CD4-positive, alpha-beta T cell (primary cell): ENCODE data around the gene TEX19. TPM values are rescaled to one million over a fixed set of nuclear protein-coding genes. Genes with fewer than 3 reads are reported as not detected.

Source experiments
- ATAC-seq: fragments of 200-7000 bp; cut with Tn5 transposase; one replicate; pipeline ENCODE4 v1.10.0; 2022; ENCODE audit warnings: mild to moderate bottlenecking; ENCODE audit not compliant: poor library complexity
- CTCF ChIA-PET: fragments of 350-600 bp; sonication (Branson Sonifier 250); formaldehyde crosslinking; loops from one replicate; lab custom pipeline; 2021; ENCODE audit warnings: antibody characterized with exemption, inconsistent platforms; lab: Charles Lee
- POLR2A ChIA-PET: fragments of 350-600 bp; sonication (Branson Sonifier 250); formaldehyde crosslinking; loops from one replicate; lab custom pipeline; 2021; ENCODE audit warnings: antibody characterized with exemption, inconsistent platforms; lab: Charles Lee
- DNase-seq, 14 experiments: peaks; one replicate each; pipeline ENCODE4 v3.0.0-alpha.2; 2013 to 2020; ENCODE audit warnings: mixed read lengths in 2 of 14
- H3K27ac ChIP-seq, 2 donors: one replicate each; pipeline versions ENCODE4 v1.5.1 to v1.7.0; 2013; ENCODE audit warnings: low read length in 2 of 2, low read depth in 1 of 2, mild to moderate bottlenecking in 1 of 2
- H3K27me3 ChIP-seq, 2 experiments: 1 replicate in 1 of 2; 2 replicates in 1 of 2; pipeline versions ENCODE4 v1.6.1 to v1.7.0; 2013; ENCODE audit warnings: low read length in 2 of 2, control low read depth in 1 of 2, mild to moderate bottlenecking in 1 of 2, moderate library complexity in 1 of 2; ENCODE audit not compliant: insufficient read depth in 2 of 2, control insufficient read depth in 1 of 2
- H3K36me3 ChIP-seq: one replicate; pipeline ENCODE4 v1.6.1; 2013; ENCODE audit warnings: low read length, control low read depth; ENCODE audit not compliant: insufficient read depth
- H3K4me1 ChIP-seq: one replicate; pipeline ENCODE4 v1.6.1; 2013; ENCODE audit warnings: low read length, control low read depth; ENCODE audit not compliant: insufficient read depth
- H3K4me3 ChIP-seq: one replicate; pipeline ENCODE4 v1.5.1; 2013; ENCODE audit warnings: mild to moderate bottlenecking, low read length, moderate library complexity
- H3K9me3 ChIP-seq, 2 experiments: 1 replicate in 1 of 2; 2 replicates in 1 of 2; pipeline versions ENCODE4 v1.6.1 to v1.7.0; 2013; ENCODE audit warnings: low read length in 2 of 2, mild to moderate bottlenecking in 2 of 2, control low read depth in 1 of 2, moderate library complexity in 1 of 2; ENCODE audit not compliant: control insufficient read depth in 1 of 2, insufficient read depth in 1 of 2
- H3K27ac Mint-ChIP-seq: one replicate; pipeline ENCODE4 v1.8.0; 2020; ENCODE audit warnings: mixed read lengths
- H3K27me3 Mint-ChIP-seq: one replicate; pipeline ENCODE4 v1.8.0; 2021; ENCODE audit warnings: mixed read lengths
- H3K36me3 Mint-ChIP-seq: one replicate; pipeline ENCODE4 v1.8.0; 2021; ENCODE audit warnings: low read depth, mixed read lengths
- H3K4me1 Mint-ChIP-seq: one replicate; pipeline ENCODE4 v1.8.0; 2021; ENCODE audit warnings: low read depth, mixed read lengths
- H3K4me3 Mint-ChIP-seq: one replicate; pipeline ENCODE4 v1.8.0; 2020; ENCODE audit warnings: mild to moderate bottlenecking, mixed read lengths
- H3K9me3 Mint-ChIP-seq: one replicate; pipeline ENCODE4 v1.8.0; 2020; ENCODE audit warnings: mixed read lengths
- CTCF ChIP-seq: fragments of 200-600 bp; IDR thresholded peaks from one replicate; pipeline ENCODE4 v1.8.0; 2022; ENCODE audit warnings: antibody characterized with exemption, mild to moderate bottlenecking
- intact Hi-C, 2 experiments: fragments of 100-400 bp; cut with DNase I in 1 of 2; cut with micrococcal nuclease in 1 of 2; formaldehyde crosslinking; loops; one replicate each; pipeline versions ENCODE4 v1.15.1 to v1.9.0; 2023 to 2025; cut with DNase I, micrococcal nuclease
- total RNA-seq, 174 experiments: library from RNA in 2 of 174; stranded (reverse) in 2 of 174; gene quantifications; one replicate each; pipeline ENCODE4 v1.2.3 and lab custom pipeline; 2021 to 2026

Gene TEX19
- total RNA-seq, 2 experiments from 2014 or later, result not detected

GRCh38 chr17:82348866-82349265 is 10.2 kb upstream of the TEX19 start:
- no peak for DNase-seq
- no peaks in the 10 kb centered on the region for H3K9me3 Mint-ChIP-seq
- ChIA-PET CTCF (no interaction called here), POLR2A (interaction anchor here (0.6 kb wide), 1 partner anchor 9 kb away, joined by 5 read pairs; no protein-coding TSS in a partner anchor)
- H3K27me3 ChIP-seq, result peaks cover 0 to 4% of the 10 kb centered on the region in 2 experiments
- no peak for TF ChIP-seq CTCF
- H3K27me3 Mint-ChIP-seq, result peaks cover 11% of the 10 kb centered on the region
- H3K4me3 Mint-ChIP-seq, result no peak overlapping the region
- intact Hi-C loops, result no loop called here
- H3K4me1 Mint-ChIP-seq, result peaks cover 6% of the 10 kb centered on the region
- H3K9me3 ChIP-seq, result no peaks in the 10 kb centered on the region
- no peak overlapping the region for H3K27ac ChIP-seq
- no peaks in the 10 kb centered on the region for H3K36me3 ChIP-seq
- H3K4me3 ChIP-seq, result no peak overlapping the region
- no peaks in the 10 kb centered on the region for H3K36me3 Mint-ChIP-seq
- ATAC-seq, result no peak
- peaks cover 19% of the 10 kb centered on the region for H3K4me1 ChIP-seq
- H3K27ac Mint-ChIP-seq, result no peak overlapping the region

GRCh38 chr17:82349287-82349701 is 9.8 kb upstream of the TEX19 start:
- intact Hi-C loops, result no loop called here
- H3K36me3 ChIP-seq, result no peaks in the 10 kb centered on the region
- H3K9me3 ChIP-seq, result no peaks in the 10 kb centered on the region
- POLR2A ChIA-PET, result interaction anchor here (0.6 to 1.0 kb wide), 2 partner anchors 9 to 57 kb away, joined by 3 to 5 read pairs; no protein-coding TSS in a partner anchor
- peaks cover 6% of the 10 kb centered on the region for H3K4me1 Mint-ChIP-seq
- H3K4me3 Mint-ChIP-seq, result no peak overlapping the region
- CTCF ChIA-PET, result interaction anchor here (1.6 kb wide), 1 partner anchor 48 kb away, joined by 5 read pairs; no protein-coding TSS in a partner anchor
- no peak overlapping the region for H3K27ac ChIP-seq
- no peak overlapping the region for H3K27ac Mint-ChIP-seq
- H3K27me3 ChIP-seq, result peaks cover 0 to 4% of the 10 kb centered on the region in 2 experiments
- H3K9me3 Mint-ChIP-seq, result no peaks in the 10 kb centered on the region
- no peak for TF ChIP-seq CTCF
- DNase-seq (no peak), ATAC-seq (no peak)
- H3K36me3 Mint-ChIP-seq, result no peaks in the 10 kb centered on the region
- peaks cover 19% of the 10 kb centered on the region for H3K4me1 ChIP-seq
- H3K4me3 ChIP-seq, result no peak overlapping the region
- peaks cover 11% of the 10 kb centered on the region for H3K27me3 Mint-ChIP-seq

GRCh38 chr17:82350182-82351030 is 8.6 kb upstream of the TEX19 start:
- no peak overlapping the region for H3K4me3 ChIP-seq
- no peaks in the 10 kb centered on the region for H3K36me3 Mint-ChIP-seq
- H3K9me3 ChIP-seq, result no peaks in the 10 kb centered on the region
- H3K27ac Mint-ChIP-seq, result no peak overlapping the region
- no peaks in the 10 kb centered on the region for H3K9me3 Mint-ChIP-seq
- H3K4me1 ChIP-seq, result peaks cover 19% of the 10 kb centered on the region
- no peak overlapping the region for H3K4me3 Mint-ChIP-seq
- peaks cover 11% of the 10 kb centered on the region for H3K27me3 Mint-ChIP-seq
- peak in 7 of 14 experiments; percentile 20 to 59 (median 39) for DNase-seq
- H3K36me3 ChIP-seq, result no peaks in the 10 kb centered on the region
- H3K27ac ChIP-seq, result no peak overlapping the region
- POLR2A ChIA-PET, result interaction anchor here (1.0 to 1.1 kb wide), 2 partner anchors 18 to 58 kb away, joined by 3 read pairs; no protein-coding TSS in a partner anchor
- CTCF ChIA-PET, result interaction anchor here (1.6 kb wide), 1 partner anchor 49 kb away, joined by 5 read pairs; no protein-coding TSS in a partner anchor
- H3K4me1 Mint-ChIP-seq, result peaks cover 6% of the 10 kb centered on the region
- H3K27me3 ChIP-seq, result peaks cover 0 to 4% of the 10 kb centered on the region in 2 experiments
- intact Hi-C loops, result loop anchor here (1.0 to 2.0 kb wide), 3 partner anchors 64 to 204 kb away; no protein-coding TSS in a partner anchor
- ATAC-seq, result no peak
- TF ChIP-seq CTCF, result peak; percentile 18
